ENCODE results near the gene SLC38A8. TPM values are rescaled to one million over a fixed set of nuclear protein-coding genes. Genes with fewer than 3 reads are reported as not detected.

The SLC38A8 gene
- total RNA-seq, 4 donors from 2014 or later: not detected

DNA sequence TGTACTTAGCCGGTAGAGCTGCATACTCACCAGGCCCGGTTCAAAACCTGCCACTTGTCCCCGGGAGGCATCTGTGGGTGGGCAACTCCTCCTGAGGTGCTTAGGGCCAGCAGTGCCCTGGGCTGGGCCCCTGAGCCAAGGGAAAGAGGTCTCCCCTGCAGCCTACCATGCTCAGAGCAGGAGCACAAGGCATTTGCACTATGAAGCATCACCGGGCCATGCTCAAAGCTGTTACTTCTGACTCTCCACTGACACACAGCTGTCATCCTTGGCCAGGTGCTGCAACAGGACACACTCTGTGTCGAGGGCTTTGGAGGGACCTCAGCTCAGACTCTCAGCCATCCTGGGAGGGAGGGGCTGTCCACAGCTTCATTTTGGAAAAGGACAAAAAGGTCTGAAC is 37.2 kb downstream of the SLC38A8 start:
- DNase-seq: no peak
- Histone ChIP-seq H3K36me3 (no peaks in the 10 kb centered on the region), H3K27me3 (no peaks in the 10 kb centered on the region), H3K4me1 (no peaks in the 10 kb centered on the region), H3K4me3 (no peak overlapping the region), H3K9me3 (no peaks in the 10 kb centered on the region), H3K27ac (no peak overlapping the region)
- no peak for TF ChIP-seq POLR2A (IDR thresholded peaks at IDR 0.05)
- TF ChIP-seq, protein P1, sequence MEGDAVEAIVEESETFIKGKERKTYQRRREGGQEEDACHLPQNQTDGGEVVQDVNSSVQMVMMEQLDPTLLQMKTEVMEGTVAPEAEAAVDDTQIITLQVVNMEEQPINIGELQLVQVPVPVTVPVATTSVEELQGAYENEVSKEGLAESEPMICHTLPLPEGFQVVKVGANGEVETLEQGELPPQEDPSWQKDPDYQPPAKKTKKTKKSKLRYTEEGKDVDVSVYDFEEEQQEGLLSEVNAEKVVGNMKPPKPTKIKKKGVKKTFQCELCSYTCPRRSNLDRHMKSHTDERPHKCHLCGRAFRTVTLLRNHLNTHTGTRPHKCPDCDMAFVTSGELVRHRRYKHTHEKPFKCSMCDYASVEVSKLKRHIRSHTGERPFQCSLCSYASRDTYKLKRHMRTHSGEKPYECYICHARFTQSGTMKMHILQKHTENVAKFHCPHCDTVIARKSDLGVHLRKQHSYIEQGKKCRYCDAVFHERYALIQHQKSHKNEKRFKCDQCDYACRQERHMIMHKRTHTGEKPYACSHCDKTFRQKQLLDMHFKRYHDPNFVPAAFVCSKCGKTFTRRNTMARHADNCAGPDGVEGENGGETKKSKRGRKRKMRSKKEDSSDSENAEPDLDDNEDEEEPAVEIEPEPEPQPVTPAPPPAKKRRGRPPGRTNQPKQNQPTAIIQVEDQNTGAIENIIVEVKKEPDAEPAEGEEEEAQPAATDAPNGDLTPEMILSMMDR (IDR thresholded peaks at IDR 0.05): no peak

DNA sequence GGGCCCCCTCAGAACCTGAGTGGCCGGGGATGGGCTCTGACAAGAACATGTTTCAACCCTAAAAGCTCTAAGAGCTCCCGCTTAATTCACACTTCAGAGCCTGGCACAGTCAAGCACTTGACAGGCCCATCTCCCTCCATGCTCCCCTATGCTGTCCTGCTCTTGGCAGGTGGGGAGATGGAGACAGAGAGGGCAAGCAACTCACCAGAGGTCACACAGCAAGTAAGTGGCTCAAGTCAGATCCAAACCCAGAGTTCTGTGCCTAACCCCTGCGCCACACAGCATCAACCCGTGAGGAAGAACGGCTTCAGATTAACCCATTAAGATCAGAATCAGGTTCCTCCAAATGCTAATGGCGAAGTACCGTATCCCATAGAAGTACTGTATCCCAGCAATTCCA is 38.2 kb downstream of the SLC38A8 start:
- H3K36me3 ChIP-seq: no peaks in the 10 kb centered on the region
- H3K27me3 ChIP-seq: no peaks in the 10 kb centered on the region
- H3K9me3 ChIP-seq: no peaks in the 10 kb centered on the region
- H3K4me3 ChIP-seq: no peak overlapping the region
- TF ChIP-seq, protein P1 (IDR thresholded peaks at IDR 0.05): no peak
- no peak for DNase-seq
- H3K27ac ChIP-seq: no peak overlapping the region
- no peaks in the 10 kb centered on the region for H3K4me1 ChIP-seq

DNA sequence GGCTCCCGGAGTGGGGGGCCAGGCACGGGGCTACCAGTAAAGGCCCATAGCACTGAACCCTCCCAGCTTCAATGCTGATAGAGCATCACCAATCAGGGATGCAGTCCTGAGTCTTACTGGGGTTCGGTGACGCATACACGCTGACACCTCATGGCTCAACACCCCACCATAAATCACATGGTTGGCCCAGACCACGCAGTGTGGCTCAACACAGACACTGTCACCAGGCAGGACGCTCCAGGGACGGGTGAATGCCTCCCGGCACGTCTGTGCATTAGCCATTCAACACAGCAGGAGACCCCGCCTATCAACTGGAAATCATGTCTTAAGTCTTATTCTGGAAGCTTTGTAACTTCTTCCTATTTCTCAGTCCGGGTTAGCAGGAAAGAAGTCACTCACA is 39.6 kb downstream of the SLC38A8 start:
- TF ChIP-seq, protein P1 (IDR thresholded peaks at IDR 0.05): no peak
- no peak for TF ChIP-seq POLR2A (IDR thresholded peaks at IDR 0.05)
- DNase-seq: no peak
- no peaks in the 10 kb centered on the region for H3K36me3 ChIP-seq
- H3K4me3 ChIP-seq: no peak overlapping the region
- no peaks in the 10 kb centered on the region for H3K27me3 ChIP-seq
- no peak overlapping the region for H3K27ac ChIP-seq
- H3K4me1 ChIP-seq: no peaks in the 10 kb centered on the region
- no peaks in the 10 kb centered on the region for H3K9me3 ChIP-seq

DNA sequence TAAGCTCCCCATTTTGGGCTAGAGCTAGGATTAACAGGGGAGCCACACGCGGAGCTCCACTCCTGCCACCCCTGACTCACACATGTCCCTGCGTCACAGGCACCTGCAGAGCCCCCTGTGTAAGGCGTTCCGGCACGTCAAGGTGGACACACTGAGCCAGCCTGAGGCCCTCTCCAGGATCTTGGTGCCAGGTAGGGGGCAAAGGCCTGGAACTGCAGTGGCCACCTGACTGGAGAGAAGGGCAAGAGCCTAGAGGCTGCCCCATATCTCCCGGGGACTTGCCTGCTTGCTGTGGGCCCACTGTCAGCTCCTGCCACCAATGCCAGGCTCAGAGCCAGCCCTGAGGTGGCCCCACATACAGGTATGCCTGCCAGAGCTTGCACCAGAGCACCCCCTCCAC is 40.9 kb downstream of the SLC38A8 start:
- no peaks in the 10 kb centered on the region for H3K9me3 ChIP-seq
- H3K27ac ChIP-seq: no peak overlapping the region
- H3K27me3 ChIP-seq: no peaks in the 10 kb centered on the region
- no peak overlapping the region for H3K4me3 ChIP-seq
- H3K4me1 ChIP-seq: no peaks in the 10 kb centered on the region
- DNase-seq: no peak
- no peaks in the 10 kb centered on the region for H3K36me3 ChIP-seq
- TF ChIP-seq, protein P1 (IDR thresholded peaks at IDR 0.05): no peak
- TF ChIP-seq POLR2A (IDR thresholded peaks at IDR 0.05): no peak

DNA sequence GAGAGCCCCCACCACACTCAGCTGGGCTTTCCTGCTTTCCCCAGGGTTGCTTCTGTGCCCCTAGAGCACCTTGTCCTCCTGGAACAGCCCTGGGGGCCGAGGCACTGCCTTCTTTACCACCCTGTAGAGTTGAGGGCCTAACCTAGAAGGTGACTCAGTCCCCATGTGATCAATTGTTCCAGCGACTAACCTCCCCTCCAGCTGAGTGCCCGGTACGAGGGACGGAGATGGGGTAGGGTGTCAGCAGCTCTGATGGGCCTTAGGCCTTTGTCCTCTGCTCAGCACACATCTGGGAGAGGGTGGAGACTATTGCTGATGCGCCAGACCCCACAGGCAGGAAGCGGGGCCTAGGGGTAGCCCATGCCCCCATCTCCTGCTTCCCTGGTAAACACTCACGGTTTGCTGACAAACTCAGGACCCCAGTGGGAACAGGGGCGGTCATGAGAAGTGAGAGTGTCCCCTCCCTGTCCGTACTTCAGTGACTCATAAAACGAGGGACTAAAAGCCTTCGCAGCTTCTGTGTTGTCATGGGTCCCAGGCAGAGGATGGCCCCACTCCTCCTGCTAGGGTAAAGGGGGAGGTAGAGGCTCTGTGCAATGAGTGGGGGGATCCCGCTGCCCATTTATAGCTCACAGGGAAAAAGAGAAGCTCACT is 41.5 kb downstream of the SLC38A8 start:
- no peak for DNase-seq
- H3K27me3 ChIP-seq: no peaks in the 10 kb centered on the region

More for the DNA sequence above, 41.5 kb downstream of the SLC38A8 start:
- no peak overlapping the region for H3K4me3 ChIP-seq
- no peak overlapping the region for H3K27ac ChIP-seq
- H3K4me1 ChIP-seq: no peaks in the 10 kb centered on the region
- H3K36me3 ChIP-seq: no peaks in the 10 kb centered on the region
- TF ChIP-seq POLR2A (IDR thresholded peaks at IDR 0.05): no peak
- TF ChIP-seq, protein P1 (IDR thresholded peaks at IDR 0.05): no peak
- peaks cover 0 to 2% (median 0%) of the 10 kb centered on the region in 4 donors for H3K9me3 ChIP-seq

Data from Peyer's patch (tissue), 4 donors.